IPS DF 4.7 (cell line): ENCODE data around the gene TMEM175.

Experiments
- DNase-seq: peaks from one replicate; pipeline ENCODE4 v3.0.0-alpha.2; 2013; ENCODE audit warnings: low spot score; ENCODE audit errors: extremely low read depth

The TMEM175 gene

GRCh38 chr4:958696-959337 lies 26.6 kb downstream of the TMEM175 start:
- DNase-seq = no peak

GRCh38 chr4:959338-960139 lies 27.3 kb downstream of the TMEM175 start:
- no peak for DNase-seq

DNA sequence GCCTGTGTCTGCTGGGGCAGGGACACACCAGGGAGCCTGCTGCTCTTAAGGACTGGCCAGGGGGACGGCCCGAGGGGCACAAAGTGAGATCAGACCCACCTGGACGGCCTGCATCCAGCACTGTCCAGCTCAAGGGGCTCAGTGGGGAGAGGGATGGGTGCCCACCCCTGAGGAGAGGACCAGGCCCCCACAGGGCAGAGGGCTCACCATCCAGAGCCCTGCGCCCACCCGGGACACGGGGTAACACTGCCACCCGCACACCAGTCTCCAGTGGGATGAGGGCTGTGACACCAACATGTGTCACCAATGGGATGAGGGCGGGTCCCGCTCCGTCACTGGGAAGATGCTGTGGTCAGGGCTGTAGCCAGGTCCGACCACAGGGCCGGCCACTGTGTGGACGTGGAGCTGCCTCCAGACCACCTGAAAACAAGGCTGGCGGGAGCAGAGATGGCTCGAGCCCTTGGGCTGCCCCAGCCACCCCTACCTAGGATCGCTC lies 27.9 kb downstream of the TMEM175 start:
- no peak for DNase-seq

GRCh38 chr4:960636-961350 lies 28.5 kb downstream of the TMEM175 start:
- DNase-seq = no peak

DNA sequence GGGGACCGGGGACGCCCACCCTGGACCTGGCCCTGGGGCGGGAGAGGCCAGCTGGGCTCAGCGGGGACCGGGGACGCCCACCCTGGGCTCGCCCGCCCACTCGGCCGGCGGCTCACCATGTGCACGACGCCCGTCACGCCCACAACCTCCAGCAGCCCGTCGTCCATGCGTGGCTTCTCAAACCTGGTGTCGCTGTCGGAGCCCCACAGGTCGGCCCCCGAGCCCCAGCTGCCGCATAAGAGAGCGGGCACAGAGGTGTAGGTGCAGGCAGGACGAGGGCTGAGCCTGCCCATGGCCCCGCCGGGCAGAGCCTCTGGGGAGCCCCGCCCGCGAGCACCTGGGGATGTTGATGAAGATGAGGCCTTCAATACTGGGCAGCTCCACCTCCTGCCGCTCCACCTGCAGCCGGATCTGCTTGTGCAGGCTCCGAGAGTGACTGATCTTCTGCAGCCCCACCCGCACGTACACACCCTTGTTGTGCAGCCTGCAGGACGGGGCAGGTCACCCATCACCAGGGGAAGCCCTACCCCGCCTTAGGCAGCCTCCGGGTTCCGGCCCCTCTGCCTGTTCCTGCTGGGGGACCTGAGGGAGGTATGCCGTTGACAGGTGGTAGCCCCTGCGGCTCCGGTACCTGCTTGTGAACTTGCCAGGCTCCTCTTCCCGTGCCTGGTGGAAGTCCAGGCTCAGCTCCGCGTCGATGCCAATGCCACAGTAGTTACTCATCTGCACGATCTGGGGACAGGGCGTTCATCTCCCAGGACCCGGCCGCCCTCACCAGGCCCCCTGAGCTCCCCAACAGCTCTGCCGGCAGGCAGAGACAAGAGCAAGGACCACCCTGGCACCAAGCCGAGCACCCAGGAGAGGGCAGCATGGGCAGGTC lies 29.3 kb downstream of the TMEM175 start:
- no peak for DNase-seq

GRCh38 chr4:962231-963208 lies 30.3 kb downstream of the TMEM175 start:
- no peak for DNase-seq

DNA sequence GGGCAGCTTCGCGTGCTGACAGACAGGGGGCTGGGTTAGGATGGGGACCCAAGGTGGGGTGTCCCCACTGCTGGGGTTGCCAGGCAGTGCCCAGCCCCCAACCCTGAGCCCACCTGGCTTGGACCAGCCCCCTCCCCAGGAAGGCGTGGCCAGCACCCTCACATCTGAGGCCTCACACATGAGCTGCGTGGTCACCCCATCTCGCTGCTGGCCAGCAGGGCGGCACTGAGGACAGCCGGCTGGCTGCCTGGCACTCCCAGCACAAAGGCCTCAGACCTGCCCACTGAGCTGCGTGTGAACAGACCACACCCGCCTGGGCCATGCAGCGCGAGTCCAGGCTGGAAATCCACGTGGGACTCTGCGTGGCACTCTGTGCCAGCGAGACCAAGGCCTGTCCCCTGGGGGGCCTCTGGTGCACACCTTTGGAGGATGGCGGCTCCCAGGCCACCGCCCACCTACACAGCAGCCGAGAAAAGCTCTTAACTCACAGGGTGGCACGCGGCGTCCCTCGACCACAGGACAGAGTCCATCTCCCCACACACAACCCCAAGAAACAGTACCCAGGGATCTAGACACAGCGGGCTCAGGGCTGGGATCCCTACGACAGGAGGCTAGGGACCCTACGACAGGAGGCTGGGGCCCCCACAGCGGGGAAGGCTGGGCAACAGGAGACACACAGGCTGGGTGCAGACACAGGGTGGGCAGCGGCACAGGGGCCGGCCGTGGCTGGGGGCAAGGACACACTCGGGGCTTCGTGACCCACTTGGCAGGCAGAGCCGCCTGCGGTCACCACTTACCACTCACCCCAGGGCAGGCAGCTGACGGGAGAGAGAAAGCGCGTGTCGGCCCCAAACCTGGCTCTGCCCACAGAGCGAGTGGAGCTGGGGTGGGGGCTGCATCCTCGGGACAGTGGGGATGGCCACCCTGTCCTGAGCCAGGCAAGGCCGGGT lies 31.3 kb downstream of the TMEM175 start:
- no peak for DNase-seq

DNA sequence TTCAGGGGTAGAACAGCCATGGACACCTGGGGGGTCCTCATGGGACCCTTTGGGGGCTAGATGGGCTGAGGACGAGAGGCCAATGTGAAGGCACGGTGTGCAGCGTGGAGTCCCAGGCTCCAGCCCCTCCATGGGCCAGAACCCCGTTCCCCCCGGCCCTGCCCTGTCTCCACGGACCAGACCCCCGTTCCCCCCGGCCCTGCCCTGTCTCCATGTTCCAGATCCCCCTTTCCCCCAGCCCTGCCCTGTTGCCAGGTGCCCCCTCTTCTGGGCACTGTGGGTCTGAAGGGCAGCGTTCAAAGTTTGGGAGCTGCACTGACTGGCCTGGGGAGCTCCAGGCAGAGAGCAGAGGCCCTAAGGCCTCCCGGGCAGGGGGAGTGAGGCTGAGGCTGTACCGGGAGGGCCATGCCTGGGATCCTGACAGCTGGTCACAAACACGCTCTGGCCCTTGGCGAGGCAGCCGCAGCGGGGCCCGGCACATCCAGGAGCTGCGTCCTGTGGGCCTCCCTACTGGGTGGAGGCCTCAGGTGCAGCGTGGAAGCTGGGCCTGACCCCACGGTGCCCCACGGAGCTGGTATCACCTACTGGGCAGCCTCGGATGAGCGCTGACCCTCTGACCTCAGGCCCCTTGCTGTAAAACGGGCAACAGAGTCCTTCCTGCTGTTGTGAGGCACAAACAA lies 32.2 kb downstream of the TMEM175 start:
- no peak for DNase-seq

GRCh38 chr4:965048-965765 lies 32.9 kb downstream of the TMEM175 start:
- no peak for DNase-seq

GRCh38 chr4:965766-966134 lies 33.5 kb downstream of the TMEM175 start:
- no peak for DNase-seq

- no peak for DNase-seq
Measured at GRCh38 chr4:966266-967112, 34.2 kb downstream of the TMEM175 start.

- DNase-seq = no peak
Measured at GRCh38 chr4:967113-968104, 35.1 kb downstream of the TMEM175 start.

- no peak for DNase-seq
Measured at GRCh38 chr4:968221-968620, 36.0 kb downstream of the TMEM175 start.

DNA sequence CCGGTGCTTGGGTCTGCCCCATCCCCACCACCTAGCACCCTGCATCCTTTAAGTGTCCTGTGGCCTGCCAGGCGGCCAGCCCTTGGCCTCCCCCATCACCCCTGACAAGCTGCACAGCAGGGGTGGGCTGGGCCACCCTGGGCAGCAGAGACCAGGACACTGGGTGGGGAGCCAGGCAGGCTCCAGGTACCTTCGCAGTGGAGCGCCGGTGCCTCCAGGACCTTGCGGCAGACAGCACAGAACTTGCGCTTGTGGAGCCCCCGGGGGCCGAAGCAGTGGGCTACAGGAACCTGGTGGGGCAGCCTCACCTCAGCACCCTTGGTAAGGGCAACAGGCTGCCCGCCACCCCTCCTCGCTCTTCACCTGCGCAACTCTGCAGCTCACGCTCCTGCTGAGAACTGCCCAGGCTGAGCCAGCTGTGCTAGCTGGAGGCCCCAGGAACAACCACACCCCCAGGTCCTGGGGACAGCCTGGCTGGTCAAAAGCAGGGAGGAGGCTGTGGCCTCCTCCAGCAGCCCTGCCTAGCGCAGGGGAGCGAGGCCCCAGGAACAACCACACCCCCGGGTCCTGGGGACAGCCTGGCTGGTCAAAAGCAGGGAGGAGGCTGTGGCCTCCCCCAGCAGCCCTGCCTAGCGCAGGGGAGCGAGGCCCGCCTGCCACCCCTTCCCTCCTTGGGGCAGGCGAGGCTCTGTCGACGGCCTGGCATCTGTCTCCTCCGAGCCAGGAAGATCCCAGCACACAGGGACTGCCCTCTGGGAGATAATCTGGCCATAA lies 36.5 kb downstream of the TMEM175 start:
- DNase-seq = no peak
